ENCODE results near the gene SPEM3.

GRCh38 chr17:7382901-7383300, 45.8 kb upstream of the SPEM3 start:
- TF ChIP-seq CTCF (IDR thresholded peaks at IDR 0.05; ENCODE audit: poor library complexity) (no peak), EZH2 (IDR thresholded peaks at IDR 0.05; ENCODE audit: borderline replicate concordance) (no peak)
